Retinal pigment epithelial cell (primary cell): ENCODE results near the gene SLC30A9.

Experiments used
- DNase-seq: peaks from one replicate; pipeline ENCODE4 v3.0.0-alpha.2; 2010; ENCODE audit warnings: low read depth
- H3K4me3 ChIP-seq: 2 replicates; pipeline ENCODE4 v1.5.1; 2011; ENCODE audit warnings: mild to moderate bottlenecking, low read length, control low read depth, moderate library complexity
- TF ChIP-seq, protein P1 (sequence below): conservative IDR thresholded peaks from 2 replicates; pipeline ENCODE4 v1.5.1; 2011; ENCODE audit warnings: low read depth, low read length, control low read depth, inconsistent platforms

The SLC30A9 gene

DNA sequence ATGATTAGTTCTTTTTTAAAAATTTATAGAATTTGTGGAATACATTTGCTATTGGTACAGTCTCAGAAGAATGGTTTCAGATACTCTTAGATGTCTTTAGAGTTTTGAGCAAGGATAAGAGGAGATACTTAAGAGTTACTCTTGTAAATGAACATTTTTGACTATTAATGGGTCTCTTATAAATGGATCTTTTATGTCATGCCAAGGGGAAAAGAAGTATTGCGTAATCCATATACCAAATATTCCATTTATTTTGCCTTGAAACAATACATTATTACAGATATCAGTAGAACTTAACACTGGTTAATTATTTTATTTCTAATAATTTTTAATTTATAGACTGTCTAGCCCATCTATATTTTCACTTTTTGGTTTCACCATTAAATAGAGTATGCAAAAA, 25.9 kb upstream of the SLC30A9 start:
- TF ChIP-seq, protein P1, sequence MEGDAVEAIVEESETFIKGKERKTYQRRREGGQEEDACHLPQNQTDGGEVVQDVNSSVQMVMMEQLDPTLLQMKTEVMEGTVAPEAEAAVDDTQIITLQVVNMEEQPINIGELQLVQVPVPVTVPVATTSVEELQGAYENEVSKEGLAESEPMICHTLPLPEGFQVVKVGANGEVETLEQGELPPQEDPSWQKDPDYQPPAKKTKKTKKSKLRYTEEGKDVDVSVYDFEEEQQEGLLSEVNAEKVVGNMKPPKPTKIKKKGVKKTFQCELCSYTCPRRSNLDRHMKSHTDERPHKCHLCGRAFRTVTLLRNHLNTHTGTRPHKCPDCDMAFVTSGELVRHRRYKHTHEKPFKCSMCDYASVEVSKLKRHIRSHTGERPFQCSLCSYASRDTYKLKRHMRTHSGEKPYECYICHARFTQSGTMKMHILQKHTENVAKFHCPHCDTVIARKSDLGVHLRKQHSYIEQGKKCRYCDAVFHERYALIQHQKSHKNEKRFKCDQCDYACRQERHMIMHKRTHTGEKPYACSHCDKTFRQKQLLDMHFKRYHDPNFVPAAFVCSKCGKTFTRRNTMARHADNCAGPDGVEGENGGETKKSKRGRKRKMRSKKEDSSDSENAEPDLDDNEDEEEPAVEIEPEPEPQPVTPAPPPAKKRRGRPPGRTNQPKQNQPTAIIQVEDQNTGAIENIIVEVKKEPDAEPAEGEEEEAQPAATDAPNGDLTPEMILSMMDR, result no peak
- no peak for DNase-seq

DNA sequence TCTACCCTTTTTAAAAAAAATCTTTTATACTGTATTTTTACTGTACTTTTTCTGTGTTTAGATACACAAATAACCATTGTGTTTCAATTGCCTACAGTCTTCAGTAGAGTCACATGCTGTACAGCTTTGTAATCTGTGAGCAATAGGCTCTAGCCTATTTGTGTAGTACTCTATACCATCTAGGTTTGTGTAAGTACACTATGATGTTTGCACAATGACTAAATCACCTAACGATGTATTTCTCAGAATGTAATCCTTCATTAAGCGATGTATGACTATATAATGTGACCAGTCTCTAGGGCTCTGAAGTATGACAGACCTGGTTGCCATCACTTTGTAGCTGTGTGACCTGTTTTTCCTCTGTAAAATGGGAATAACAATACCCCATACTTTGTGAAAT, 22.9 kb upstream of the SLC30A9 start:
- H3K4me3 ChIP-seq, result no peak overlapping the region
- TF ChIP-seq, protein P1, result no peak
- no peak for DNase-seq

More for the DNA sequence above, 25.9 kb upstream of the SLC30A9 start:
- H3K4me3 ChIP-seq, result no peak overlapping the region

DNA sequence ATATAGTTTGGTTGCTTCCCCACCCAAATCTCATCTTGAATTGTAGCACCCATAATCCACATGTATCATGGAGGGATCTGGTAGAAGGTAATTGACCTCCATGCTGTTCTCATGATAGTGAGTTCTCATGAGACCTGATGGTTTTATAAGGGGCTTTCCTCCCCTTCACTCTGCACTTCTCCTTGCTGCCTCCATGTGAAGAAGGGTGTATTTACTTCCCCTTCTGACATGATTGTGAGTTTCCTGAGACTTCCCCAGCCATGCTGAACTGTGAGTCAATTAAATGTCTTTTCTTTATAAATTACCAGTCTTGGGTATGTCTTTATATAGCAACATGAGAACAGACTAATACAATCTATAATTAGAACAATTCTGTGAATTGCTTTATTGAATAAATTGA, 20.7 kb upstream of the SLC30A9 start:
- TF ChIP-seq, protein P1, result no peak
- no peak overlapping the region for H3K4me3 ChIP-seq
- DNase-seq, result no peak

DNA sequence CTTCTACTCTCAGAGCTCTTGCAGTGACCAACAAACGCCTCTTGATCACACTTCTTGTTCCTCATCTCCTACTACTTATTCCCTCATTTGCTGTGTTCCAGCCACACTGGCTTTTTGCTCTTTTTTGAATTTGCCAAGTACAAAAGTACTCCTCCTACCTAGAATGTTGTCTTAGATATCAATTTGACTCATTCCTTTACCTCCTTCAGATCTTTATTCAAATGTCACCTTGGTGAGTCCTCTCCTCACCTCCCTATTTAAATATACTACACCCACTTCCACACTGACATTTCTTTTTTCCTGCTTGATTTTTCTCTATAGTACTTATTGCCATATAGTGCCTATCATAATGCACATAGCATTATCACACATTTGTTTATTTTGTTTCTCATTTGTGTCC, 15.0 kb upstream of the SLC30A9 start:
- H3K4me3 ChIP-seq, result no peak overlapping the region
- TF ChIP-seq, protein P1, result no peak
- DNase-seq, result no peak

DNA sequence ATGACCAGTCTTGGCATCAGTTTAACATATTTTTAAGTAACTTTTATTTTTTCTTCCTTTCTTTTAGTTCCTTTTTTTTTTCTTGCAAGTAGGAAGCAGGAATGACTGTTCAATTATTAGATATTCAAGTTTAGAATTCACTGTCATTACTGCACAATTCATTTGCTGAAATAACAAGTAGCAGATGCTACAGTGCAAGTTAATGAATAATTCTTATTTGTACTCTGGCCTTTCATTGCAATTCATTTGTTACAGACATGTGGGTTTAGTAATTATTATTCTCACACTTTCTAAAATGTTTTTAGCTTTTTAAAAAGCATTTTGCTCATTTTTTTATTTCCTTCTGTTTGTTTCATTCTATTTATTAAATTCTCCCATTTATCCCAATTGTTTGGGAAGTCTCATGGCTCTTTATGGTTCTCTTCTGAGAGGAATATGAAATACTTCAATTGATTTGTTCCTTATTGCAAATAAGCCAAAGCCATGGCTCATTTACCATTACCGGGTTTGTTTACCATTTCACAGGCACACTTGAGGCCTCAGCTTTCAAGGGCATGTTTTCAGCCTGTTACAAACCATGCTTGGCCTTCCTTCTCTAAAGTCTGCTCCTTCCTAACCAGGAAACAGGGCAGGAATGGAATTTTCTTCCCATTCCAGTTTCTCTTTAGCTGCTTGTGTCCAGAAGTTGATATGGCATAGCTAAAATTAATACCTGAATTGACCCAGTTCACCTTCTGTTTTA, 13.4 kb upstream of the SLC30A9 start:
- no peak overlapping the region for H3K4me3 ChIP-seq
- no peak for DNase-seq
- TF ChIP-seq, protein P1, result no peak

DNA sequence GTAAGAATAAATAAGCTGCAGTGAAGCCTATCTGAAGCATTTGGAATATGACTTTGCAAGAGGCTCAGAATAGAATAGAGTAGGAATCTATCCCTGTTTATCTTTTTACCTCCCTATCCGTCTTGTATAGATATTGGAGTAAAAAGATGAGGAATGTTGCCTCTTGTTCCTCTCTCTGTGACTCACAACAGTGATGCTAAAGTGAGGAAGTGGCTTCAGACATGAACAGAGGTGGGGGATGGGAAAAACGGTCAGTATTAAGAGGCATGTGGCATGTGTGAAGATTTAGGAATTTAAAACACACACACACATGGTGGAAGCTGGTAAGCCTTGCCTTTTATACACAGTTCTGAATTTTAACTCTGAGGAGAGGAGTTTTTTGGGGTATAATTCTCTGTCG, 12.6 kb upstream of the SLC30A9 start:
- H3K4me3 ChIP-seq, result no peak overlapping the region
- TF ChIP-seq, protein P1, result no peak
- DNase-seq, result no peak

DNA sequence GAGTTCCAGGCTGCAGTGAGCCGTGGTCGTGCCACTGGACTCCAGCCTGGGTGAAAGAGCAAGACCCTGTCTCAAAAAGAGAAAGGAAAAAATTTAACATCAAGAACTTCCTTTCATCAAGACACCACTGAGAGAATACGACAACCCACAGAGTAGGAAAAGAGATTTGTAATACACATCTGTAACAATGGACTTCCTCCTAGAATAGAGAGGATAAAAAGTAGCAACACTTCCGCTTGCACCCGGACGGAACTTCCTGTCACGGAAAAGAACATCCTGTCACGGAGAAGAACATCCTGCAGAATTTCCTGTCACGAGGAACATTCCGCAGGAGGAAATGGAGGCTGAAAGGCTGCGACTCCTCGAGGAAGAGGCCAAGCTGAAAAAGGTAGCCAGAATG, 8.9 kb upstream of the SLC30A9 start, which contains the start of gene DCAF4L1:
Gene DCAF4L1 (plus strand): TSS at position 301 of the 400 bp plus-strand sequence. CDS start 37 bp downstream, at position 338.
- H3K4me3 ChIP-seq, result no peak within 1 kb of the TSS
- TF ChIP-seq, protein P1, result no peak
- DNase-seq, result no peak
